Keratinocyte (primary cell): Measurements from ENCODE around the gene HCCS.

ENCODE experiments used
- CTCF ChIP-seq, 3 experiments: IDR thresholded peaks in 1 of 3; conservative IDR thresholded peaks in 1 of 3; optimal IDR thresholded peaks in 1 of 3; 2 replicates in 2 of 3; 3 replicates in 1 of 3; pipeline versions ENCODE3 to v1.5.1; 2011; ENCODE audit warnings: low read length in 3 of 3, mild to moderate bottlenecking in 3 of 3, moderate library complexity in 2 of 3, control low read depth in 1 of 3, inconsistent platforms in 1 of 3; ENCODE audit not compliant: insufficient read depth in 2 of 3; ENCODE audit errors: extremely low read depth in 1 of 3
- EZH2 ChIP-seq: IDR thresholded peaks from one replicate; pipeline ENCODE4 v1.6.1; 2012; ENCODE audit warnings: inconsistent platforms, mild to moderate bottlenecking, low read length, moderate library complexity

DNA sequence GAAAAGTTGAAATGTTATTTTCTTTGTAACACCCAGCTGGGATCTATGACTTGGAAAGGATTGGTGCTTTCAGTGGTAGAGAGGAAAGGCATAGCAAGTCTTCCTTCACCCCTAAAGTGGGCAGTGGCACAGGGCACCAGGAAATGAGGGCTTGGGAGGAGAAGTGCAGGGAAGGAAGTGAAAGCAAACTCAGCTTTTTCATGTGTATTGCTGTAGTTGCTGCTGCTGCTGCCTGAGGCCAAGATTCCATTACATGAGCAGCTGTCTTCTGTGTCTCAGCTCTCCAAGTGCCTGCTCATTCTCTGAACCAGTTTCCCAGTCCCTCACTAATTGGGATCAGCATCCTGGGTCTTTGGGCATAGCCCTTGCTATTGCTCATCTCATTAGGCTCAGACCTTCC is 2.6 kb downstream of the HCCS start:
- TF ChIP-seq CTCF (optimal IDR thresholded peaks at IDR 0.05 in 1 of 3, IDR thresholded peaks at IDR 0.05 in 1 of 3, conservative IDR thresholded peaks at IDR 0.05 in 1 of 3; ENCODE audit: extremely low read depth in 1 of 3, insufficient read depth in 2 of 3, low read length in 3 of 3) (no peak), EZH2 (no peak)
